ENCODE results near the gene CREBBP. TPM values are rescaled to one million over a fixed set of nuclear protein-coding genes. Genes with fewer than 3 reads are reported as not detected.
A peak's percentile ranks its signal among the peaks of the same experiment; 100 is the strongest.

The CREBBP gene
- total and polyA plus RNA-seq, 4 donors: 16.0 to 155 (median 36.1) TPM

GRCh38 chr16:3825103-3825502 is 55.4 kb downstream of the CREBBP start:
- H3K27me3 ChIP-seq (ENCODE audit: control insufficient read depth in 3 of 3, insufficient read depth in 3 of 3, low read length in 2 of 3): no peaks in the 10 kb centered on the region
- TF ChIP-seq, protein P1, sequence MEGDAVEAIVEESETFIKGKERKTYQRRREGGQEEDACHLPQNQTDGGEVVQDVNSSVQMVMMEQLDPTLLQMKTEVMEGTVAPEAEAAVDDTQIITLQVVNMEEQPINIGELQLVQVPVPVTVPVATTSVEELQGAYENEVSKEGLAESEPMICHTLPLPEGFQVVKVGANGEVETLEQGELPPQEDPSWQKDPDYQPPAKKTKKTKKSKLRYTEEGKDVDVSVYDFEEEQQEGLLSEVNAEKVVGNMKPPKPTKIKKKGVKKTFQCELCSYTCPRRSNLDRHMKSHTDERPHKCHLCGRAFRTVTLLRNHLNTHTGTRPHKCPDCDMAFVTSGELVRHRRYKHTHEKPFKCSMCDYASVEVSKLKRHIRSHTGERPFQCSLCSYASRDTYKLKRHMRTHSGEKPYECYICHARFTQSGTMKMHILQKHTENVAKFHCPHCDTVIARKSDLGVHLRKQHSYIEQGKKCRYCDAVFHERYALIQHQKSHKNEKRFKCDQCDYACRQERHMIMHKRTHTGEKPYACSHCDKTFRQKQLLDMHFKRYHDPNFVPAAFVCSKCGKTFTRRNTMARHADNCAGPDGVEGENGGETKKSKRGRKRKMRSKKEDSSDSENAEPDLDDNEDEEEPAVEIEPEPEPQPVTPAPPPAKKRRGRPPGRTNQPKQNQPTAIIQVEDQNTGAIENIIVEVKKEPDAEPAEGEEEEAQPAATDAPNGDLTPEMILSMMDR (IDR thresholded peaks at IDR 0.05; ENCODE audit: control extremely low read depth, extremely low read depth): no peak
- H3K4me3 ChIP-seq: no peak overlapping the region
- H3K27ac ChIP-seq (ENCODE audit: low read depth in 1 of 2, low read length in 1 of 2): no peak overlapping the region
- peaks cover 0 to 10% (median 2%) of the 10 kb centered on the region in 4 donors for H3K36me3 ChIP-seq (ENCODE audit: control insufficient read depth in 4 of 4, insufficient read depth in 4 of 4, low read length in 4 of 4)
- ATAC-seq (ENCODE audit: insufficient read depth, low FRiP score) (no peak), DNase-seq (no peak)
- H3K9me3 ChIP-seq (ENCODE audit: control insufficient read depth in 4 of 4, insufficient read depth in 3 of 4, low read length in 3 of 4): no peaks in the 10 kb centered on the region
- 50 to 52% methylated on average over 1 of the region's 1 CpG for WGBS, 2 donors
- H3K9ac ChIP-seq (ENCODE audit: insufficient read depth in 1 of 2, low read length in 2 of 2): no peak overlapping the region
- H3K4me1 ChIP-seq (ENCODE audit: control insufficient read depth in 5 of 5, insufficient read depth in 5 of 5, low read length in 5 of 5): peaks cover 18 to 44% (median 23%) of the 10 kb centered on the region in 5 donors

- TF ChIP-seq, protein P1 (IDR thresholded peaks at IDR 0.05; ENCODE audit: control extremely low read depth, extremely low read depth): no peak
- Histone ChIP-seq H3K4me3 (no peak overlapping the region), H3K27ac (ENCODE audit: low read depth in 1 of 2, low read length in 1 of 2) (peak overlapping the region in 1 of 2 donors; percentile 20), H3K36me3 (ENCODE audit: control insufficient read depth in 4 of 4, insufficient read depth in 4 of 4, low read length in 4 of 4) (peaks cover 0 to 9% (median 2%) of the 10 kb centered on the region in 4 donors), H3K4me1 (ENCODE audit: control insufficient read depth in 5 of 5, insufficient read depth in 5 of 5, low read length in 5 of 5) (peaks cover 27 to 43% (median 31%) of the 10 kb centered on the region in 5 donors), H3K9ac (ENCODE audit: insufficient read depth in 1 of 2, low read length in 2 of 2) (no peak overlapping the region), H3K27me3 (ENCODE audit: control insufficient read depth in 3 of 3, insufficient read depth in 3 of 3, low read length in 2 of 3) (no peaks in the 10 kb centered on the region), H3K9me3 (ENCODE audit: control insufficient read depth in 4 of 4, insufficient read depth in 3 of 4, low read length in 3 of 4) (no peaks in the 10 kb centered on the region)
- no peak for ATAC-seq (ENCODE audit: insufficient read depth, low FRiP score)
- DNase-seq: no peak
- WGBS, 2 donors: 86 to 88% methylated on average over 17 of the region's 17 CpGs
These were observed 56.3 kb downstream of the CREBBP start for GRCh38 chr16:3824121-3824795.

DNA sequence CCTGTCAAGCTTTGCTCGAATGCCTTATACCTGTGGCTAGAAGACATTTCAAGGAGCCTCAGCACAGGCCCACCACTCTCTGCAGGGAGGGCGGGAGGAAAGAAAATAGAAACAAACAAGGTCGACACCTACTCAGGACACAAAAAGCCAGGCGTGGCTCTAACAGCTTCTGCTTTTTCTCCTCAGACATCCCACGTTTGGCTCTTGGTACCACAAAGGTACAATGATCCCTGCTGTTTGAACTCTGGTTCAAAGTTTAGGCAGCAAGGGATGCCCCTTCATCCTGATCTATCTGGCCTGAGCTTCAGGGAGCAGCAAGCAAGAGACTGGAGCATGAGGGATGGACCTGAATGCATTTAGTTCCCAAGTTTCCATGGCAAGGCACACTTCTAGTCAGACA is 57.1 kb downstream of the CREBBP start:
- Histone ChIP-seq H3K4me3 (no peak overlapping the region), H3K36me3 (ENCODE audit: control insufficient read depth in 4 of 4, insufficient read depth in 4 of 4, low read length in 4 of 4) (peaks cover 0 to 1% (median under 1%) of the 10 kb centered on the region in 4 donors), H3K27ac (ENCODE audit: low read depth in 1 of 2, low read length in 1 of 2) (no peak overlapping the region), H3K9ac (ENCODE audit: insufficient read depth in 1 of 2, low read length in 2 of 2) (no peak overlapping the region), H3K4me1 (ENCODE audit: control insufficient read depth in 5 of 5, insufficient read depth in 5 of 5, low read length in 5 of 5) (peaks cover 34 to 47% (median 35%) of the 10 kb centered on the region in 5 donors), H3K27me3 (ENCODE audit: control insufficient read depth in 3 of 3, insufficient read depth in 3 of 3, low read length in 2 of 3) (no peaks in the 10 kb centered on the region), H3K9me3 (ENCODE audit: control insufficient read depth in 4 of 4, insufficient read depth in 3 of 4, low read length in 3 of 4) (no peaks in the 10 kb centered on the region)
- TF ChIP-seq, protein P1 (IDR thresholded peaks at IDR 0.05; ENCODE audit: control extremely low read depth, extremely low read depth): no peak
- ATAC-seq (ENCODE audit: insufficient read depth, low FRiP score) (no peak), DNase-seq (no peak)
- 60 to 61% methylated on average over 5 of the region's 5 CpGs for WGBS, 2 donors

All from lung (tissue), 12 donors.